Stomach (tissue), 9 donors: ENCODE results near the gene KIAA0930. TPM values are rescaled to one million over a fixed set of nuclear protein-coding genes. Genes with fewer than 3 reads are reported as not detected.

ENCODE experiments used
- DNase-seq, 2 donors: peaks; one replicate each; pipeline versions ENCODE4 v3.0.0 to v3.0.0-alpha.2; 2013 to 2019
- H3K27ac ChIP-seq, 5 donors: fragments of 200-600 bp in 4 of 5; sonication (generic) in 4 of 5; one replicate each; pipeline ENCODE4 v1.5.1; 2013 to 2019; ENCODE audit warnings: mild to moderate bottlenecking in 1 of 5, moderate library complexity in 1 of 5
- H3K27me3 ChIP-seq, 3 donors: fragments of 200-600 bp; sonication (generic); one replicate each; pipeline ENCODE4 v1.5.1; 2017 to 2019; ENCODE audit warnings: mixed run types in 1 of 3
- H3K36me3 ChIP-seq, 4 donors: fragments of 200-600 bp; sonication (generic); 1 replicate in 3 of 4; 2 replicates in 1 of 4; pipeline ENCODE4 v1.5.1; 2016 to 2019
- H3K4me1 ChIP-seq, 4 donors: fragments of 200-600 bp; sonication (generic); one replicate each; pipeline ENCODE4 v1.5.1; 2016 to 2019
- H3K4me3 ChIP-seq, 4 donors: fragments of 200-600 bp; sonication (generic) in 3 of 4; one replicate each; pipeline ENCODE4 v1.5.1; 2016 to 2019; ENCODE audit warnings: mild to moderate bottlenecking in 1 of 4
- H3K9me3 ChIP-seq, 4 donors: fragments of 200-600 bp; sonication (generic); one replicate each; pipeline ENCODE4 v1.5.1; 2016 to 2019
- CTCF ChIP-seq, 7 experiments: fragments of 450-650 bp in 4 of 7; fragments of 200-600 bp in 3 of 7; sonication (generic) in 3 of 7; IDR thresholded peaks; one replicate each; pipeline ENCODE4 v1.5.1; 2016 to 2019; ENCODE audit warnings: antibody characterized with exemption in 7 of 7, control low read depth in 2 of 7, mild to moderate bottlenecking in 1 of 7
- EP300 ChIP-seq: sonication (generic); formaldehyde crosslinking; IDR thresholded peaks from one replicate; pipeline ENCODE4 v1.6.1; 2017; ENCODE audit warnings: antibody characterized with exemption
- POLR2A ChIP-seq, 4 donors: fragments of 450-650 bp; IDR thresholded peaks; one replicate each; pipeline ENCODE4 v1.6.1; 2016; ENCODE audit warnings: antibody characterized with exemption in 4 of 4, control low read depth in 2 of 4, mild to moderate bottlenecking in 1 of 4, moderate library complexity in 1 of 4
- POLR2AphosphoS5 ChIP-seq, 3 donors: sonication (generic); formaldehyde crosslinking; IDR thresholded peaks; one replicate each; pipeline ENCODE4 v1.6.1; 2016; ENCODE audit warnings: antibody characterized with exemption in 3 of 3
- WGBS, 5 donors: extraction: QIAGEN DNeasy Blood & Tissue Kit in 3 of 5; methylation state at CpG; one replicate each; pipeline versions ENCODE4 v1.1.5 to v1.1.7; 2013 to 2018; 5-methylcytosine and 5-hydroxymethylcytosine counted together
- intact Hi-C: fragments of 100-400 bp; cut with DNase I; formaldehyde crosslinking; loops from one replicate; pipeline ENCODE4 v1.15.1; 2023; ENCODE audit warnings: low total_unique reads
- polyA plus RNA-seq, 3 donors: library from polyadenylated mRNA; stranded (reverse); fragments of 200-250 nt; gene quantifications; one replicate each; pipeline ENCODE4 v1.2.3, GENCODE V29; 2013
- small RNA-seq, 4 donors: library from RNA; depleted of rRNA; stranded (forward); fragments of <200 nt; gene quantifications; one replicate each; pipeline ENCODE3, GENCODE V24; 2016
- total RNA-seq, 5 donors: library from RNA; depleted of rRNA; stranded (reverse); fragments of >200 nt; gene quantifications; one replicate each; pipeline versions ENCODE4 v1.1.0 to v1.2.3, GENCODE V29; 2014 to 2016
- donor health status: healthy with polysubstance abuse.
- donor health status: Bipolar disorder and iron deficiency.
- donor health status: healthy.

Gene KIAA0930
- total and polyA plus RNA-seq, 8 donors, result 7.1 to 42.3 (median 18.4) TPM

- intact Hi-C loops, result no loop called here
- no peaks in the 10 kb centered on the region for H3K4me1 ChIP-seq
- H3K27ac ChIP-seq, result no peak overlapping the region
- no peak for DNase-seq
- H3K9me3 ChIP-seq, result no peaks in the 10 kb centered on the region
- peaks cover 0 to 13% (median 0%) of the 10 kb centered on the region in 4 donors for H3K36me3 ChIP-seq
- TF ChIP-seq CTCF (IDR thresholded peaks at IDR 0.05) (no peak), POLR2A (IDR thresholded peaks at IDR 0.05) (no peak), POLR2AphosphoS5 (IDR thresholded peaks at IDR 0.05) (no peak), EP300 (no peak)
- no peak overlapping the region for H3K4me3 ChIP-seq
- 64 to 86% (median 71%) methylated on average over 1 of the region's 1 CpG for WGBS, 5 donors
- H3K27me3 ChIP-seq, result no peaks in the 10 kb centered on the region
Observed at GRCh38 chr22:45144916-45145315, 95.8 kb downstream of the KIAA0930 start.

GRCh38 chr22:45142376-45142775, 98.3 kb downstream of the KIAA0930 start:
- H3K9me3 ChIP-seq, result no peaks in the 10 kb centered on the region
- H3K27ac ChIP-seq, result no peak overlapping the region
- H3K4me3 ChIP-seq, result no peak overlapping the region
- H3K27me3 ChIP-seq, result no peaks in the 10 kb centered on the region
- 80 to 86% (median 84%) methylated on average over 15 of the region's 15 CpGs for WGBS, 5 donors
- DNase-seq, result no peak
- peaks cover 0 to 5% (median 0%) of the 10 kb centered on the region in 4 donors for H3K36me3 ChIP-seq
- no peaks in the 10 kb centered on the region for H3K4me1 ChIP-seq
- no peak for TF ChIP-seq EP300
- TF ChIP-seq CTCF (IDR thresholded peaks at IDR 0.05), result no peak
- no peak for TF ChIP-seq POLR2A (IDR thresholded peaks at IDR 0.05)
- TF ChIP-seq POLR2AphosphoS5 (IDR thresholded peaks at IDR 0.05), result no peak
- intact Hi-C loops, result no loop called here

Small RNA genes lying within 50 kb of the gene (small RNA-seq; reads per million reads assigned to genes)
- 0.38 to 3.2 (median 1.2) reads per million in 4 donors for gene MIR1249

Other genes starting within 250 kb of the KIAA0930 start
- gene PHF21B, start 230.9 kb downstream of the KIAA0930 start, total RNA-seq, result under 1 TPM in 1 of 5 donors, not detected in 4; 0.37 TPM
- under 1 TPM; 0.12 to 0.45 (median 0.15) TPM for gene PHF21B, start 230.9 kb downstream of the KIAA0930 start, polyA plus RNA-seq
- gene NUP50, start 77.0 kb downstream of the KIAA0930 start, total RNA-seq, result 100 to 1,000 TPM in 4 of 5 donors, 10 to 100 TPM in 1; 69.9 to 443 (median 162) TPM
- gene NUP50, start 77.0 kb downstream of the KIAA0930 start, polyA plus RNA-seq, result 10 to 100 TPM; 14.6 to 30.4 (median 15.6) TPM
- gene UPK3A, start 44.1 kb upstream of the KIAA0930 start, total RNA-seq, result 1 to 10 TPM in 1 of 5 donors, not detected in 4; 1.3 TPM
- under 1 TPM in 2 of 3 donors, not detected in 1; 0.10 to 0.76 TPM for gene UPK3A, start 44.1 kb upstream of the KIAA0930 start, polyA plus RNA-seq
- 100 to 1,000 TPM in 2 of 5 donors, 10 to 100 TPM in 3; 13.8 to 747 (median 93.7) TPM for gene FAM118A, start 69.0 kb upstream of the KIAA0930 start, total RNA-seq
- gene FAM118A, start 69.0 kb upstream of the KIAA0930 start, polyA plus RNA-seq, result 10 to 100 TPM; 12.0 to 29.8 (median 13.4) TPM
- gene SMC1B, start 172.7 kb upstream of the KIAA0930 start, total RNA-seq, result not detected
- gene SMC1B, start 172.7 kb upstream of the KIAA0930 start, polyA plus RNA-seq, result under 1 TPM in 1 of 3 donors, not detected in 2; 0.05 TPM
- gene RIBC2, start 172.8 kb upstream of the KIAA0930 start, total RNA-seq, result 10 to 100 TPM in 1 of 5 donors, 1 to 10 TPM in 1, under 1 TPM in 2, not detected in 1; 0.45 to 13.0 (median 2.9) TPM
- gene RIBC2, start 172.8 kb upstream of the KIAA0930 start, polyA plus RNA-seq, result under 1 TPM; 0.56 to 0.88 (median 0.76) TPM